Forelimb muscle (tissue), 1 donor: ENCODE measurements around the gene CHRNB2. TPM values are rescaled to one million over a fixed set of nuclear protein-coding genes. Genes with fewer than 3 reads are reported as not detected.
A peak's percentile ranks its signal among the peaks of the same experiment; 100 is the strongest.

ENCODE experiments used
- DNase-seq: peaks from one replicate; pipeline ENCODE4 v3.0.0-alpha.2; 2013; ENCODE audit warnings: low read depth
- polyA plus RNA-seq: library from polyadenylated mRNA; unstranded; fragments of 120-200 nt; gene quantifications from one replicate; pipeline ENCODE4 v1.2.1, GENCODE V29; 2013; ENCODE audit not compliant: insufficient read length

Gene CHRNB2
- polyA plus RNA-seq, 1 donor = 0.23 TPM

DNA sequence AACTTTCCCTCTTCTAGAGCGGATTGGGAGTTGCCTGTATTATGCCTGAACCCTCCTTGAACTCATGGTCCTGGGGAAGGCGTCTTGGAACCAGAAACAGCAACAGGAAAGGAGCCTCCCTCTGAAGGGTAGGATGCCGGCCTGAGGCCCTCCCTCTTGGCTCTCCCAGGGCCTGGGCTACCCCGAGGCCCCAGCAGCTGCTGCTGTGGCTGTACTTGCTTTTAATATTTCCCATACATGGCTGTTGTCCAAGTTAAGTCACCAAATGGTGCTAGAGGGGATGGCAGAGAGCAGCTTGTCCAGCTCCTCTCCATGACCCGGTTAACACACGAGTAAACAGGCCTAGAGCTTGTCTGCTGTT, 10.5 kb downstream of the CHRNB2 start:
- no peak for DNase-seq

- no peak for DNase-seq
Observed at GRCh38 chr1:154579374-154579773, 11.8 kb downstream of the CHRNB2 start.

GRCh38 chr1:154581766-154582165, 14.2 kb downstream of the CHRNB2 start:
- no peak for DNase-seq

DNA sequence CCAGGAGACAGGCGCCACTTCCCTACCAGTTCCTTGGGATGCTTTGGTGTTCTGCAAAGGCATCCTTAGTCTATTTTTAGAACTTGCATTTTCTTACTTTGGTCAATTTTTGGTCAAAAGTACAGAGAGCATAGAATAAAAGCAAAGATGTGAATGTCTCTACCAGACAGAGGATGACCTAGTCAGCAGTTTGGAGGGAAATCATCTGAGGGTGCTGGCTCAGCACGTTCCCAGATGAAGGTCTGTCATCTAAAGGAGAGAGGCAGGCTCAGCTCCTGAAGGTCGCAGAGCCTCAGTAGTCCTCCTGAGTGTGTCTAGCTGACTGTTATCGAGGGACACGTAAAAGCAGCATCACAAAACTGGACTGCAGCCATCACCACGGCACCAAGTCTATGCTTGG, 15.3 kb downstream of the CHRNB2 start:
- DNase-seq = no peak

DNA sequence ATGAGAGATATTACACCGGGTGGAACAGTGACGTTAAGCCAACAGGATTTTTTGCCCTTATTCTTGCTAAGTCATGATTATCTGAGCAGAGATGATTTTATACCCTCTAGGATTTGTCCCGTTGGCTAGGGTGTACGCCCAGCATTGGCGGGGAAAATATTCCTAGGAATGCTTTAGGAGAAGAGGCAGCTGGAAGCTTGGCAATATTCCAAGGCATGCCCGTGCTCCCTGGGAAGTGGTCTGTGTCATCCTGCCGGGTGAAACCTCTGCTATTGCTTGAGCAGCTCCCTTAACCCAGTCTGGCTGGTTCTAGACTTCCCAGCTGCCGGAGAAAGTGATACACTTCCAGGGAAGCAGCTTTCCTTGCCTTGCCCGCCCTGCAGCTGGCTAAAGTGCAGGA, 16.2 kb downstream of the CHRNB2 start:
- no peak for DNase-seq

GRCh38 chr1:154584267-154584994, 16.9 kb downstream of the CHRNB2 start:
- no peak for DNase-seq

- DNase-seq = no peak
Observed at GRCh38 chr1:154586231-154586630, 18.7 kb downstream of the CHRNB2 start.

- no peak for DNase-seq
Observed at GRCh38 chr1:154586641-154587040, 19.1 kb downstream of the CHRNB2 start.

DNA sequence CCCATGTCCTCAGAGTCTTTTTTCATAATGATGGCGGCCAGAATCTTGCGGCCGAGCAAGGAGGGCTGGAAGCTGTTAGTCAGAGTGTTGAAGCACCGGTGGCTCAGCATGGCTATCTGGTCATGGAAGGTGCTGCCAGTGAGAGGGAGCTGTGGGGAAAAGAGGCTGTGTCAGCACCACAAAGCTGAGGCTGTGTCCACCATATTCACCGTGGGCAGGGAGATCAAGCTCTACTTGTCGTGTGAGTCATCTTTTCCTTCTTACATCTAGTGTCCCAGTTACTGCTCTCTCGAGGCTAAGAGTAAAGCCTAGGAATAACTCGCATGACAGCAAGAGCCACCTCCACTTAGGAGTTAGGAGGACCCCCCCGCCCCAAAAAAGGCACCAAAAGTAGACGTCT, 22.2 kb downstream of the CHRNB2 start:
- DNase-seq = no peak

GRCh38 chr1:154590756-154591155, 23.2 kb downstream of the CHRNB2 start:
- DNase-seq = no peak

GRCh38 chr1:154591206-154591605, 23.6 kb downstream of the CHRNB2 start:
- DNase-seq = no peak

GRCh38 chr1:154593390-154593789, 25.8 kb downstream of the CHRNB2 start:
- DNase-seq = no peak

DNA sequence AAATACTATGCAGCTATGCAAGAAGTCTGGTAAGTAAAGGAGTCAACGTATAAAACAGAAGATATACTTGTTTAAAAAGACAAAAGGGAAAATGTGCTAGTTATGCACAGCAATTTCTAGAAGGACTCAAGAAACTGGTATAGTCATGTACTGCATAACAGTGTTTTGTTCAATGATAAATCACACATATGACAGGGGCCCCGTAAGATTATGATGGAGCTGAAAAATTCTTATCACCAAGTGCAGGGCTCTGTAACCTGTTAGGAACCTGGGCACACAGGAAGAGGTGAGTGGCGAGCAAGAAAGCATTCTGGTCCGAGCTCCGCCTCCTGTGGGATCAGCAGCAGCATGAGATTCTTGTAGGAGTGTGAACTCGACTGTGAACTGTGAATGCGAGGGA, 27.2 kb downstream of the CHRNB2 start:
- DNase-seq = no peak

DNA sequence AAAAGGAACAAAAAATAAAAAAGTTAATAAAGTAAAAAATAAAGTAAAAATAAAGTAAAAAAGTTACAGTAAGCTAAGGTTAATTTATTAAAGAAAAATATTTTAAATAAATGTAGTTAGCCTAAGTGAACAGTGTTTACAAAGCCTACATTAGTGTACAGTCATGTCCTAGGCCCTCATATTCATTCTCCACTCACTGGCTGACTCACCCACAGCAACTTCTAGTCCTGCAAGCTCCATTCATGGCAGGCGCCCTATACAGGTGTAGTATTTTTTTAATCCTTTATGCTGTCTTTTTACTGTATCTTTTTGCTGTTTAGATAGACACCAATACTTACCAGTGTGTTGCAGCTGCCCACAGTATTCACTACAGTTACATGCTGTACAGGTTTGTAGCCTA, 28.0 kb downstream of the CHRNB2 start:
- DNase-seq = no peak

GRCh38 chr1:154598871-154599635, 31.5 kb downstream of the CHRNB2 start:
- DNase-seq = no peak

GRCh38 chr1:154599658-154600057, 32.1 kb downstream of the CHRNB2 start:
- no peak for DNase-seq

- DNase-seq = no peak
Observed at GRCh38 chr1:154603317-154603716, 35.7 kb downstream of the CHRNB2 start.

DNA sequence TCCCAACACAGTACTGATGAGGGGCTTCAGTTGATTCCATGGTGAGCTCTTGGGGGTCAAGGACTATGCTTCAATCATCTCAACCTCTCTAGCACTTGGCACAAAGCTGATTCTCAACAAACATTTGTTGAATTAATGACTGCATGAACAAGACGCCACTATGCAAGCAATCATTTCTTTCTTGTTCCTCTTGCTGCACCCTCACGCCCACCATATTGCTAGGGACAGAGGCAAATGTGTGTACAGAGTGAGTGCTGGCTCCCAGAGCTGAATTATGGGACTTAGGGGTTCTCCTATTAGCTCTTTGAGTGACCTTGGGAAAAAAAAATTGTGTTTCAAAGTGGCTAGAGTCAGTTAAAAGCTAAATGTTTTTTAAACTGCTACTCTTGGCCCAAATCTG, 38.0 kb downstream of the CHRNB2 start:
- no peak for DNase-seq

DNA sequence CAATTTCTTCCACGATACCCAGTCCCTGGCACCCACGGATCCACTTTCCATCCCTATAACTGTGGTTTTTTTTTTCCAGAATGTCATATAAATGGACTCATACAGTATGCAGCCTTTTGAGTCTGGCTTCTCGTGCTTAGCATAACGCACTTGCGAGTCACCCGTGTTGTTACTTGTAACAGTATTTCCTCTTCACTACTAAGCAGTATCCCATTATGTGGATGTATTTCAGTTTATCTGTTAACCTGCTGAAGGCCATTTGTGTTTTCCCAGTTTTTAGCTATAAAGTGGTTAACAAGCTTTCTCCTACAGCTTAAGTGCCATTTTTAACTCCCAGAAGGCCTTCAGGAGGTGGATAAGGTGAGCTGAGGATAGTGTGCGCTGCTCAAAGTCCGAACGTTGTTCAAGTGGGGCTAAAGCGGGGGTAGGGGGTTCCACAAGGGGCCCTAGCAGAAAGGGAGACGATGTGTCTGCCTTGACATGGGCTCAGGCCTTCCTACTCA, 39.6 kb downstream of the CHRNB2 start:
- DNase-seq = no peak

GRCh38 chr1:154607609-154608396, 40.2 kb downstream of the CHRNB2 start, which contains the start of gene ADAR:
ADAR (minus strand) TSS chr1:154608186; CDS start chr1:154608006, 180 bp downstream.
- peak; percentile 97 for DNase-seq

GRCh38 chr1:154608397-154609270, 41.1 kb downstream of the CHRNB2 start:
- DNase-seq = no peak
